Measurements from ENCODE around the gene FKBP3. TPM values are rescaled to one million over a fixed set of nuclear protein-coding genes. Genes with fewer than 3 reads are reported as not detected.

The FKBP3 gene
- total and polyA plus RNA-seq, 2 of the 8 experiments (the other 6 are each of a cell fraction or from before 2014, with no cell fraction given): 36.0 to 149 TPM

- TF ChIP-seq TBP (IDR thresholded peaks at IDR 0.05; ENCODE audit: low read depth, low read length): no peak
- no peak for TF ChIP-seq CHD7 (IDR thresholded peaks at IDR 0.05; ENCODE audit: insufficient replicate concordance, low read length)
- no peak for TF ChIP-seq SIRT6 (IDR thresholded peaks at IDR 0.05; ENCODE audit: low read length)
- TF ChIP-seq USF2 (IDR thresholded peaks at IDR 0.05; ENCODE audit: low read length): no peak
Measured at GRCh38 chr14:45068396-45068795, 65.9 kb downstream of the FKBP3 start (continued).

Data from H1 (cell line).